ENCODE data around the gene CLIP4. TPM values are rescaled to one million over a fixed set of nuclear protein-coding genes. Genes with fewer than 3 reads are reported as not detected.

Gene CLIP4
- total and polyA plus RNA-seq, 10 donors, result 4.1 to 68.8 (median 28.2) TPM

DNA sequence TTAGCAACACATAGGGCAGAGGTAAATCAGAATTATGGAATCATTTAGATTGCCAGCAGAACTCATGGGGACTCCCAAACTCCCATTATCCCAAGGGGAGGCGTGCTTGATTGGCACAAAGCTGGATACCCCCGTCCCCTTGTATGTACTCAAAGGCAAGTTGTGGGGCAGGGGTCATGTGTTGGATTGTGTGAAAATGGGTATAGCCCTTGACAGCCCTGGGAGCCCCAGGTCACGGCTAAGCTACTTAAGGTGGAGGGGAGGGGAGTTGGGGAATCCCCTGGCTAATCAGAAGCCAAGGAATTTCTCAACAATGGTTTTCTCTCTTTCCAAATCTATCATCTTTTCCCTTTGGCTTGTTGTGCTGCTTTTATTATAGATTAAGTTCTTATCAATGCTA lies 32.7 kb downstream of the CLIP4 start:
- H3K4me1 ChIP-seq, result no peaks in the 10 kb centered on the region
- no peak for DNase-seq
- TF ChIP-seq POLR2AphosphoS5 (IDR thresholded peaks at IDR 0.05), result no peak
- TF ChIP-seq, protein P1, sequence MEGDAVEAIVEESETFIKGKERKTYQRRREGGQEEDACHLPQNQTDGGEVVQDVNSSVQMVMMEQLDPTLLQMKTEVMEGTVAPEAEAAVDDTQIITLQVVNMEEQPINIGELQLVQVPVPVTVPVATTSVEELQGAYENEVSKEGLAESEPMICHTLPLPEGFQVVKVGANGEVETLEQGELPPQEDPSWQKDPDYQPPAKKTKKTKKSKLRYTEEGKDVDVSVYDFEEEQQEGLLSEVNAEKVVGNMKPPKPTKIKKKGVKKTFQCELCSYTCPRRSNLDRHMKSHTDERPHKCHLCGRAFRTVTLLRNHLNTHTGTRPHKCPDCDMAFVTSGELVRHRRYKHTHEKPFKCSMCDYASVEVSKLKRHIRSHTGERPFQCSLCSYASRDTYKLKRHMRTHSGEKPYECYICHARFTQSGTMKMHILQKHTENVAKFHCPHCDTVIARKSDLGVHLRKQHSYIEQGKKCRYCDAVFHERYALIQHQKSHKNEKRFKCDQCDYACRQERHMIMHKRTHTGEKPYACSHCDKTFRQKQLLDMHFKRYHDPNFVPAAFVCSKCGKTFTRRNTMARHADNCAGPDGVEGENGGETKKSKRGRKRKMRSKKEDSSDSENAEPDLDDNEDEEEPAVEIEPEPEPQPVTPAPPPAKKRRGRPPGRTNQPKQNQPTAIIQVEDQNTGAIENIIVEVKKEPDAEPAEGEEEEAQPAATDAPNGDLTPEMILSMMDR (IDR thresholded peaks at IDR 0.05 in 8 of 11, conservative IDR thresholded peaks at IDR 0.05 in 3 of 11), result no peak
- TF ChIP-seq POLR2A (IDR thresholded peaks at IDR 0.05), result no peak
- H3K27me3 ChIP-seq (replicated peaks in 1 of 7), result no peaks in the 10 kb centered on the region
- no peak overlapping the region for H3K4me3 ChIP-seq
- intact Hi-C loops (cut with DNase I; ENCODE audit: low total_unique reads), result no loop called here
- peaks cover 0 to 58% (median 24%) of the 10 kb centered on the region in 6 donors for H3K36me3 ChIP-seq
- no peak overlapping the region for H3K27ac ChIP-seq
- H3K9me3 ChIP-seq, result no peaks in the 10 kb centered on the region
- WGBS, 5 donors, result 62 to 90% (median 74%) methylated on average over 3 of the region's 3 CpGs

DNA sequence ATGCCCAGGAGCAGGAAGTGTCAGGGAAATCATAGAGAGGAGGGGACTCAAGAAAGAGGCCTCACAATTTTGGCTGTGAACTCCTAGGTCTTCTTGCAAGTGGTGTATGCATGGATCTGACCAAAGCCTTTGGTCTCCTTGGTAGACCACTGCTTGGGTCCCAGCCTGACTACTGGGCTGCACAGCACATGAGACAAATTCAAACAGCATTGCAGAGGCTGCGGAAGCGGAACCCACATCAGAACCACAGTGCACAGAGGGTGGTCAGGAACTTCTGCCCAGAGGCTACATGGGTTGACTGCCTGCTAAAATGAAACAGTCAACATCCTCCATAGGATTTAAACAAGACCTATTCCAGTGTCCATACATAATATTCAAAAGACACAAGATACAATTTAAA lies 39.4 kb downstream of the CLIP4 start:
- Histone ChIP-seq H3K9me3 (no peaks in the 10 kb centered on the region), H3K4me1 (no peaks in the 10 kb centered on the region), H3K27ac (no peak overlapping the region), H3K36me3 (peaks cover 0 to 80% (median 38%) of the 10 kb centered on the region in 6 donors), H3K4me3 (no peak overlapping the region), H3K27me3 (replicated peaks in 1 of 7) (no peaks in the 10 kb centered on the region)
- DNase-seq, result no peak
- WGBS, 5 donors, result 91 to 100% (median 94%) methylated on average over 2 of the region's 2 CpGs
- intact Hi-C loops (cut with DNase I; ENCODE audit: low total_unique reads), result no loop called here
- TF ChIP-seq POLR2AphosphoS5 (IDR thresholded peaks at IDR 0.05), result no peak
- TF ChIP-seq POLR2A (IDR thresholded peaks at IDR 0.05), result no peak
- TF ChIP-seq, protein P1 (IDR thresholded peaks at IDR 0.05 in 8 of 11, conservative IDR thresholded peaks at IDR 0.05 in 3 of 11), result no peak

- no peak overlapping the region for H3K4me3 ChIP-seq
- peaks cover 0 to 89% (median 42%) of the 10 kb centered on the region in 6 donors for H3K36me3 ChIP-seq
- DNase-seq, result no peak
- TF ChIP-seq POLR2AphosphoS5 (IDR thresholded peaks at IDR 0.05) (no peak), POLR2A (IDR thresholded peaks at IDR 0.05) (no peak)
- TF ChIP-seq, protein P1 (IDR thresholded peaks at IDR 0.05 in 8 of 11, conservative IDR thresholded peaks at IDR 0.05 in 3 of 11), result no peak
- intact Hi-C loops (cut with DNase I; ENCODE audit: low total_unique reads), result no loop called here
- no peaks in the 10 kb centered on the region for H3K27me3 ChIP-seq (replicated peaks in 1 of 7)
- H3K27ac ChIP-seq, result no peak overlapping the region
- H3K4me1 ChIP-seq, result no peaks in the 10 kb centered on the region
- H3K9me3 ChIP-seq, result no peaks in the 10 kb centered on the region
- 74 to 96% (median 87%) methylated on average over 2 of the region's 2 CpGs for WGBS, 5 donors
Measured at GRCh38 chr2:29155578-29155977, 40.4 kb downstream of the CLIP4 start.

GRCh38 chr2:29157131-29157530 lies 41.9 kb downstream of the CLIP4 start:
- Histone ChIP-seq H3K4me3 (no peak overlapping the region), H3K27ac (no peak overlapping the region), H3K27me3 (replicated peaks in 1 of 7) (no peaks in the 10 kb centered on the region), H3K36me3 (peaks cover 0 to 98% (median 43%) of the 10 kb centered on the region in 6 donors), H3K4me1 (no peaks in the 10 kb centered on the region), H3K9me3 (no peaks in the 10 kb centered on the region)
- TF ChIP-seq POLR2A (IDR thresholded peaks at IDR 0.05) (no peak), POLR2AphosphoS5 (IDR thresholded peaks at IDR 0.05) (no peak)
- TF ChIP-seq, protein P1 (IDR thresholded peaks at IDR 0.05 in 8 of 11, conservative IDR thresholded peaks at IDR 0.05 in 3 of 11), result no peak
- intact Hi-C loops (cut with DNase I; ENCODE audit: low total_unique reads), result no loop called here
- no peak for DNase-seq
- WGBS, 5 donors, result 74 to 90% (median 78%) methylated on average over 4 of the region's 4 CpGs
